HG02623 (cell line): ENCODE measurements around the gene ATP2C1.
"Not testable (repeated sequence)": the region's sequence is repeated elsewhere in the genome, so short reads cannot be mapped to it uniquely, and the experiment has no call there.

Experiments used
- ATAC-seq: cut with Tn5 transposase; IDR thresholded peaks from one replicate; pipeline ENCODE4 v1.9.1; 2021; ENCODE audit warnings: moderate library complexity; ENCODE audit not compliant: unreplicated experiment

ATP2C1 gene

GRCh38 chr3:131036986-131037385, 143.1 kb downstream of the ATP2C1 start:
- ATAC-seq, result no peak

GRCh38 chr3:131038326-131038725, 144.4 kb downstream of the ATP2C1 start:
- ATAC-seq, result no peak

DNA sequence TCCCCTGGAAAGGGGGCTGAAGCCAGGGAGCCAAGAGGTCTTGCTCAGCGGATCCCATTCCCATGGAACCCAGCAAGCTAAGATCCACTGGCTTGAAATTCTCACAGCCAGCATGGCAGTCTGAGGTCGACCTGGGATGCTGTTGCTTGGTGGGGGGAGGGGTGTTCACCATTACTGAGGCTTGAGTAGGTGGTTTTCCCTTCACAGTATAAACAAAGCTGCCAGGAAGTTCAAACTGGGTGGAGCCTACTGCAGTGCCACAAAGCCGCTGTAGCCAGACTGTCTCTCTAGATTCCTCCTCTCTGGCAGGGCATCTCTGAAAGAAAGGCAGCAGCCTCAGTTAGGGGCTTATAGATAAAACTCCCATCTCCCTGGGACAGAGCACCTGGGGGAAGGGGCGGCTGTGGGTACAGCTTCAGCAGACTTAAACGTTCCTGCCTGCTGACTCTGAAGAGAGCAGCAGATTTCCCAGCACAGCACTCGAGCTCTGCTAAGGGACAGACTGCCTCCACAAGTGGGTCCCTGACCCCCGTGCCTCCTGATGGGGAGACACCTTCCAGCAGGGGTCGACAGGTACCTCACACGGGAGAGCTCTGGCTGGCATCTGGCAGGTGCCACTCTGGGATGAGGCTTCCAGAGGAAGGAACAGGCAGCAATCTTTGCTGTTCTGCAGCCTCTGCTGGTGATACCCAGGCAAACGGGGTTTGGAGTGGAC, 148.5 kb downstream of the ATP2C1 start:
- not testable (repeated sequence) for ATAC-seq

DNA sequence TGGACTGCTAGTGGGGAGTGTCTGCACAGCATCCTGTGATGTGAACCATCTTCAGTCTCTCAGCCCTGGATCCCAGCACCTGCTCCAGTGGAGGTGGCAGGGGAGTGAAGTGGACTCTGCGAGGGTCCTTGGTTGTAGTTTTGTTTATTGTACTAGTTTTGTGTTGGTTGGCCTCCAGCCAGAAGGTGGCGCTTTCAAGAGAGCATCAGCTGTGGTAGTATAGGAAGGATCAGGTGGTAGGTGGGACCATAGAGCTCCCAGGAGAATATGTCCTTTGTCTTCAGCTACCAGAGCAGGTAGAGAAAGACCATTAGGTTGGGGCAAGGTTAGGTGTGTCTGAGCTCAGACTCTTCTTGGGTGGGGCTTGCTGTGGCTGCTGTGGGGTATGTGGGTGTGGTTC, 153.7 kb downstream of the ATP2C1 start:
- no peak for ATAC-seq

GRCh38 chr3:131048030-131048429, 154.1 kb downstream of the ATP2C1 start:
- no peak for ATAC-seq

- ATAC-seq, result no peak
Measured at GRCh38 chr3:131050001-131050400, 156.1 kb downstream of the ATP2C1 start.

- ATAC-seq, result no peak
Measured at GRCh38 chr3:131053043-131053859, 159.4 kb downstream of the ATP2C1 start.
